Muscle layer of duodenum (tissue), 2 donors: ENCODE results near the gene MYL10.
"Not testable (repeated sequence)": the region's sequence is repeated elsewhere in the genome, so short reads cannot be mapped to it uniquely, and the experiment has no call there.

Experiments
- H3K27ac ChIP-seq: one replicate; pipeline ENCODE4 v1.7.0; 2013; ENCODE audit warnings: mild to moderate bottlenecking, low read length
- H3K27me3 ChIP-seq: one replicate; pipeline ENCODE4 v1.7.0; 2013; ENCODE audit warnings: low read depth, mild to moderate bottlenecking, control low read depth, low read length
- H3K36me3 ChIP-seq, 2 donors: one replicate each; pipeline ENCODE4 v1.7.0; 2013; ENCODE audit warnings: low read length in 2 of 2, control low read depth in 1 of 2, mild to moderate bottlenecking in 1 of 2; ENCODE audit not compliant: insufficient read depth in 2 of 2, control insufficient read depth in 1 of 2
- H3K4me1 ChIP-seq, 2 donors: one replicate each; pipeline ENCODE4 v1.7.0; 2013; ENCODE audit warnings: low read length in 2 of 2, mild to moderate bottlenecking in 2 of 2, control low read depth in 1 of 2, moderate library complexity in 1 of 2; ENCODE audit not compliant: insufficient read depth in 2 of 2, control insufficient read depth in 1 of 2
- H3K4me3 ChIP-seq, 2 donors: one replicate each; pipeline ENCODE4 v1.7.0; 2013; ENCODE audit warnings: low read length in 2 of 2, low read depth in 1 of 2, mild to moderate bottlenecking in 1 of 2
- H3K9me3 ChIP-seq, 2 donors: one replicate each; pipeline ENCODE4 v1.7.0; 2013; ENCODE audit warnings: low read length in 2 of 2, control low read depth in 1 of 2, mild to moderate bottlenecking in 1 of 2; ENCODE audit not compliant: control insufficient read depth in 1 of 2
- donor health status: healthy.

MYL10 gene

GRCh38 chr7:101617451-101618206 lies 11.5 kb downstream of the MYL10 start:
- H3K4me1 ChIP-seq: no peaks in the 10 kb centered on the region
- no peaks in the 10 kb centered on the region for H3K27me3 ChIP-seq
- H3K4me3 ChIP-seq: no peak overlapping the region
- H3K9me3 ChIP-seq: no peaks in the 10 kb centered on the region
- H3K27ac ChIP-seq: no peak overlapping the region
- H3K36me3 ChIP-seq: no peaks in the 10 kb centered on the region

GRCh38 chr7:101615446-101615845 lies 13.7 kb downstream of the MYL10 start:
- no peaks in the 10 kb centered on the region for H3K4me1 ChIP-seq
- no peaks in the 10 kb centered on the region for H3K36me3 ChIP-seq
- H3K9me3 ChIP-seq: no peaks in the 10 kb centered on the region
- no peak overlapping the region for H3K27ac ChIP-seq
- H3K27me3 ChIP-seq: no peaks in the 10 kb centered on the region
- no peak overlapping the region for H3K4me3 ChIP-seq

DNA sequence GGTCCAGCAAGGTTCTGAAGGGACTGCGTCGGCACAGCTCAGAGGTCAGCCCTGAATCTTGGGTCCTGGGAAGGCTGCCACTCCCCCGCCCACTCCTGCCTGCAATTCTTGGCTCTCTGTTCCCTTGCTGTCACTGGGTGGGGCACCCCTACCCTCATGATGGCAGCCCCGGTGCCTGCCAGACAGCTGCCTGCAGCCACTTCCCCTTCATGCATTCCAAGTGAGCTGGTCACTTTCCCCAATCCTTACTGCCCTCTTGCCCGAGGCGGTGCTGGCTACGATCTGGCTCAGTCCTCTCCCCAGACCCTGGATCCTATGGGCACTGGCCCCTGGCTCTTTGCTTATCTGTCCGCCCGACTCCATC lies 14.2 kb downstream of the MYL10 start:
- H3K4me1 ChIP-seq: no peaks in the 10 kb centered on the region
- H3K36me3 ChIP-seq: no peaks in the 10 kb centered on the region
- no peaks in the 10 kb centered on the region for H3K9me3 ChIP-seq
- H3K27ac ChIP-seq: no peak overlapping the region
- no peaks in the 10 kb centered on the region for H3K27me3 ChIP-seq
- no peak overlapping the region for H3K4me3 ChIP-seq

- Histone ChIP-seq H3K9me3 (no peaks in the 10 kb centered on the region), H3K4me3 (no peak overlapping the region), H3K27ac (no peak overlapping the region), H3K36me3 (no peaks in the 10 kb centered on the region), H3K4me1 (no peaks in the 10 kb centered on the region), H3K27me3 (no peaks in the 10 kb centered on the region)
Measured at GRCh38 chr7:101614098-101614938, 14.8 kb downstream of the MYL10 start.

GRCh38 chr7:101612885-101613515 lies 16.1 kb downstream of the MYL10 start:
- no peak overlapping the region for H3K27ac ChIP-seq
- no peaks in the 10 kb centered on the region for H3K36me3 ChIP-seq
- no peak overlapping the region for H3K4me3 ChIP-seq

DNA sequence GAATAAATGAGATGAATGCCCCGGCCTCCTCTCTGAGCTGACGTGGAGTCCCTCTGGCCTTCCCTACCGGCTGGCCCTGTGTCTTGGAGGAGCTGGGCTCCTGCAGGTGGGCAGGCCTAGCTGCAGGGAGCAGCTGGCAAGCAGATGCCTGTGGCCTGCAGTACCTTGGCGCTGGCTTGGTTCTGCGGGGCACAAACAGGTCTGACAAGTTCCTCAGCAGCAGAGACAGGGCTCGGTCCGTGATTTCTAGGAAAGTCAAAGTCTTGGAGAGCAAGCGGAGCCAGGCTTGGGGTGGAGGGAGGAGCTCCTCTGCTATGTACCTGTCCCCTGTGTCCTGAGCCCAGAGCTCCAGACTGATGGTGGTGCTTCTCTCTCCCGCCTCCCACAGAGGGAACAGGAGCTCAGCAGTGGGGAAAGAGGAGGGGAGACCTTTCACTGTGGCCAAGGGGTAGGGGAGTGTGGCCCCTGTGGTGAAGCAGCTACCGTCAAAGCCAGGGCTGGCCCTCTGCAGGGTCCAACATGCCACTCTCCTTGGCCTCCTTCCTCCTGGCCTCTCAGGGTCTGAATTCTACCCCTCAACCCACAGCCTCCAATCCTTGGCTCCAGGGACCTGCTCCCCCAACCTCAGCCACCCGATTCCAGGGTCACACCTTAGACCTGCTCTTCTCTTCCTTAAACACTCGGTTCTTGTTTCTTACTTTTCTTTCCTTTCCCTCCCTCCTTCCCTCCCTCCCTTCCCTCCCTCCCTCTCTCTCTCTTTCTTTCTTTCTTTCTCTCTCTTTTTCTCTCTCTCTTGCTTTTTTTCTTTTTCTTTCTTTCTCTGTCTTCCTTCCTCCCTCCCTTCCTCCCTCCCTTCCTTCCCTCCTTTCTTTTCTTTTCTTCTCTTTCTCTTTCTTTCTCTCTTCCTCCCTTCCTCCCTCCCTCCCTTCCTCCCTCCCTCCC lies 20.1 kb downstream of the MYL10 start:
- Histone ChIP-seq H3K36me3 (no peaks in the 10 kb centered on the region), H3K9me3 (no peaks in the 10 kb centered on the region), H3K27me3 (no peaks in the 10 kb centered on the region), H3K4me1 (no peaks in the 10 kb centered on the region), H3K4me3 (no peak overlapping the region), H3K27ac (no peak overlapping the region)

More at GRCh38 chr7:101612885-101613515, 16.1 kb downstream of the MYL10 start:
- Histone ChIP-seq H3K4me1 (no peaks in the 10 kb centered on the region), H3K27me3 (no peaks in the 10 kb centered on the region), H3K9me3 (no peaks in the 10 kb centered on the region)

- peaks cover 0 to 4% of the 10 kb centered on the region in 2 donors for H3K4me1 ChIP-seq
- H3K27ac ChIP-seq: no peak overlapping the region
- no peaks in the 10 kb centered on the region for H3K36me3 ChIP-seq
- no peak overlapping the region for H3K4me3 ChIP-seq
- H3K27me3 ChIP-seq: no peaks in the 10 kb centered on the region
- H3K9me3 ChIP-seq: no peaks in the 10 kb centered on the region
Measured at GRCh38 chr7:101606498-101606923, 22.6 kb downstream of the MYL10 start.

DNA sequence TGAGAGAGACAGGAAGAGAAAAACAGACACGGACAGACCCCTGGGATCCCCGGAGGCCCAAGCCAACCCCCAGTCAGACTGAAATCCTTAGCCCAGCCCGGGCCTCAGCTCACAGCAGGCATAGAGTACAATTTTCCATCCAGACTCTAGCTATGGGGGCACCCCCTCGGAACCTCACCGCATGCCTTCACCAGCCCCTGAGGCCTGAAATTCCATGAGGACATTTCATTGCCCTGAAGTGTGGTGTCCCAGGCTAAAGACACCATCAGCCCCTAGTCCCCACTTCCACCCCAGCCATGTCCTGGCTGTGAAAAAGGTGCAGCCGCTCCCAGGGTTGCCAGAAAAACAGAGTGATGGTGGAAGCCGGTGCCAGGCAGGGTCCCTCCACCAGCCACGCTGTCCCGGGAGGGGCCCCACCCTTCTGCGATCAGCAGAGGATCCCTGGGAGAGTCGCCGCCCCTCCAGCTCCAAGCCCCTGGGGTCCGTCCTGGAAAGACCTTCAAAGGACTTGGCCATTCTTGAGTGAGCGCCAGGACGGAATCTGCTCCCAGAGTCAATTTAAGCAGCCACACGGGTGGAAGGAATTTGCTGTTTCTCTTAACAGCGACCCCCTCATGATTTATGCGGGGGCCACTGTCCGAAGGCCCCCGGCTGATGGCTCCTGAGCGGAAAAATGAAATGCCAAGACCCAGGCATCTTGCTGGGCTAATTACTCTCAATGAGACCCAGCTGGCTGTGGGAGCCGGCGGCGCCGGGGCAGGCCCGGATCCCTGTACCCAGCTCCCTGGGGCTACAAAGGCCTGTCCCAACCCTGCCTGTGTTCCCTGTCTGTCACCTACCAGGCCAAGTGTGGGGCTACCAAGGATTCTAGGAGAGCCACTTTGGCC lies 23.2 kb downstream of the MYL10 start:
- Histone ChIP-seq H3K4me1 (peaks cover 0 to 4% of the 10 kb centered on the region in 2 donors), H3K36me3 (no peaks in the 10 kb centered on the region), H3K9me3 (no peaks in the 10 kb centered on the region), H3K27me3 (no peaks in the 10 kb centered on the region), H3K4me3 (no peak overlapping the region), H3K27ac (no peak overlapping the region)

DNA sequence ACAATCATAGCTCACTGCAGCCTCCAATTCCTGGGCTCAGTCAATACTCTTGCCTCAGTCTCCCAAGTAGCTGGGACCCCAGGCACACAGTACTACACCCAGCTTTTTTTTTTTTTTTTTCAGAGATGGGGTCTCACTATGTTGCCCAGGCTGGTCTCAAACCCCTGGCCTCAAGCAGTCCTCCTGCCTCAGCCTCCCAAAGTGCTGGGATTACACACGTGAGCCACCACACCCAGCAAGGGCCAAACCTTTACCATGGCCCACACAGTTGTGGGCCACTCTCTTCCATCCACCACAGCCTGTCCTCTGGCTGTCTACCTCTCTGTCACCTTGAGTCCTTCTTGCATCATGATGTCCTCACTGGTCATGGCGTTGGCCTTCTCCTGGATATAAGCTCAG lies 24.2 kb downstream of the MYL10 start:
- not testable (repeated sequence) for H3K4me3 ChIP-seq, H3K27ac ChIP-seq, H3K9me3 ChIP-seq, H3K36me3 ChIP-seq, H3K4me1 ChIP-seq, H3K27me3 ChIP-seq

DNA sequence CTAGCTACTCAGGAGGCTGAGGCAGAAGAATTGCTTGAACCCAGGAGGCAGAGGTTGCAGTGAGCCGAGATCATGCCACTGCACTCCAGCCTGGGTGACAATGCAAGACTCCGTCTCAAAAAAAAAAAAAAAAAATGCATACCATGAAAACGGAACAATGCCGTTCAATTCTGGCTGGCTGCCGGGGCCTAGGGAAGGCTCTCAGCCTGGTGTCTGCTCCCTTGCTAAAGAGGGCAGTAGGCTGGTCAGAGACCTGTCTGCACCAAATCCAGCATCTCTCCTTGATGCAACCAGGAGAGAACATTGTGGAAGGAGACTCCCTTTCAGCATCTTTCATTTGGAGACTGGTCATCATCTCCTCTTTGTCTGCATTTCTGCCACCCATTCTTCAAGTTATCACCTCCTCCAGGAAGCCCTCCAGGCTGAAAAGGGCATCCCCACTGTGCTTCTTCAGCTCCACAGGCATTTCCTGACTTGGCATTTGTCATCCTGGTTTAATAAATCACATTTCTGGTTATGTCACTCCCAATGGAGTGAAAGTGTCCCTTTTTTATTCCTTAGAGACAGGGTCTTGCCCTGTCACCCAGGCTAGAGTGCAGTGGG lies 24.7 kb downstream of the MYL10 start:
- Histone ChIP-seq H3K4me3 (no peak overlapping the region), H3K36me3 (no peaks in the 10 kb centered on the region), H3K27me3 (no peaks in the 10 kb centered on the region), H3K9me3 (no peaks in the 10 kb centered on the region), H3K4me1 (peaks cover 0 to 4% of the 10 kb centered on the region in 2 donors), H3K27ac (no peak overlapping the region)
